ENCODE measurements around the gene NFS1.

DNA sequence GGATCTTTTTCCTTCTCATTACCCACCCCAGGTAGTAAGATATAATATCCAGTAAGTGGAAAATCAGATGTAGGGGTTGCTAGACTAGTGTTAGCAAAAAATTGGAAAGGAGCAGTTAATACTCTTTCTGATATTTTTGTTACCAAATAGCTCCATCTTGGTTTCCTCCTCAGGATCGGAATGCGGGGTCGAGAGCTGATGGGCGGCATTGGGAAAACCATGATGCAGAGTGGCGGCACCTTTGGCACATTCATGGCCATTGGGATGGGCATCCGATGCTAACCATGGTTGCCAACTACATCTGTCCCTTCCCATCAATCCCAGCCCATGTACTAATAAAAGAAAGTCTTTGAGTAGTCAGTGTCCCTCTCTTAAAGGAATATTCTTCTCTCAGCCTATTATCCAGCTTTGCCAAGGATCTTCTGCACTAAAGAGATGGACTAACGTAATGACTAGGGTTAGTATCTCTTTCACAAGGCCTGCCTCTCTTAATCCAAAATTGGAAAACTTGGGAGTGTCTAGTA, 1.5 kb upstream of the NFS1 start:
- TF ChIP-seq, protein P1, sequence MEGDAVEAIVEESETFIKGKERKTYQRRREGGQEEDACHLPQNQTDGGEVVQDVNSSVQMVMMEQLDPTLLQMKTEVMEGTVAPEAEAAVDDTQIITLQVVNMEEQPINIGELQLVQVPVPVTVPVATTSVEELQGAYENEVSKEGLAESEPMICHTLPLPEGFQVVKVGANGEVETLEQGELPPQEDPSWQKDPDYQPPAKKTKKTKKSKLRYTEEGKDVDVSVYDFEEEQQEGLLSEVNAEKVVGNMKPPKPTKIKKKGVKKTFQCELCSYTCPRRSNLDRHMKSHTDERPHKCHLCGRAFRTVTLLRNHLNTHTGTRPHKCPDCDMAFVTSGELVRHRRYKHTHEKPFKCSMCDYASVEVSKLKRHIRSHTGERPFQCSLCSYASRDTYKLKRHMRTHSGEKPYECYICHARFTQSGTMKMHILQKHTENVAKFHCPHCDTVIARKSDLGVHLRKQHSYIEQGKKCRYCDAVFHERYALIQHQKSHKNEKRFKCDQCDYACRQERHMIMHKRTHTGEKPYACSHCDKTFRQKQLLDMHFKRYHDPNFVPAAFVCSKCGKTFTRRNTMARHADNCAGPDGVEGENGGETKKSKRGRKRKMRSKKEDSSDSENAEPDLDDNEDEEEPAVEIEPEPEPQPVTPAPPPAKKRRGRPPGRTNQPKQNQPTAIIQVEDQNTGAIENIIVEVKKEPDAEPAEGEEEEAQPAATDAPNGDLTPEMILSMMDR (conservative IDR thresholded peaks at IDR 0.05; ENCODE audit: low read length): no peak
- no peak for TF ChIP-seq EZH2phosphoT487 (IDR thresholded peaks at IDR 0.05; ENCODE audit: borderline replicate concordance, low read depth, low read length)

Measured in OCI-LY7 (cell line).